ENCODE measurements around the gene CEP83.
A peak's percentile ranks its signal among the peaks of the same experiment; 100 is the strongest.

CEP83 gene

GRCh38 chr12:94269316-94269999 lies 190.2 kb downstream of the CEP83 start:
- peak; percentile 69 for ATAC-seq
- DNase-seq = no peak

DNA sequence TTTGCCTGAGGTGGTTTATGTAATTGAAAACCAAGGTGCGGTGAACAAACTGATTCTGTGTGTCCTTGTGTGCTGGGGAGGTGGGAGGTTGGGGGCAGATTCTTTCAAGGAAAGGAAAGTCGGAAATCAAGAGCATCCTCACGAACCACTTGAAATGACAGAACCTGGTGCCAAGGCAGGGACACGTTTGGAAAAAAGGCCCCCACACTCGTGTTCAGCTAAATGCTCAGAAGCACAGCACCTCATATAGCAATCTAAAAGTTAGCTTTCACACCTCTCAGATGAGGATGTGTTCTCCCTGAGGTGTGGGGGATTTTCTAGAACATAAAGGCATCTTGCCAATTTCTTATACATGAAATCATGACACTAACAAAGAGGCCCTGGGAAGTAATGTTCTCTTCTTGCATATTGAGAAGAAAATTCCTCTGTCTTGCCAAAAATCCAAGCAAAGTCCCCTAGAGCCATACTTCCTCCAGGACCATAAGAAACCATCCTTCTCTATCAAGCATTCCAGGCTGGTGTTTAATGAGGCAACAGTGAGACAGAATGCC lies 191.7 kb downstream of the CEP83 start:
- no peak for DNase-seq
- no peak for ATAC-seq

DNA sequence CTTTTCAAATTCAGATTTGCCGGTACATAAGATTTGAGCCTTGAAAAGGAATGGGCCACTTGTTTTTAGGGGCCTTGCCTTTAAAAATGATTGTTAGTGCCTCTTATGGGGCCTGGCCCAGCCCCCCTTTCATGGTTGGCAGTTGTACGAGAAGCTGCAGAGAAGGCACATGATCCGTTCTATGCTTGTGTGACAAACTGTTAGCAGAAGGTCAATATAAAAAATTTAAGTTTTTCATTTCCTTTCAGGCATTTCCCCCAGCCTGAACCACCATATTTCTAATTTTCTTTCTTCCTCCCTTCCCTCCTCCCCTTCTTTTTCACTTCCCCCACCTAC lies 192.2 kb downstream of the CEP83 start:
- DNase-seq (no peak), ATAC-seq (no peak)

DNA sequence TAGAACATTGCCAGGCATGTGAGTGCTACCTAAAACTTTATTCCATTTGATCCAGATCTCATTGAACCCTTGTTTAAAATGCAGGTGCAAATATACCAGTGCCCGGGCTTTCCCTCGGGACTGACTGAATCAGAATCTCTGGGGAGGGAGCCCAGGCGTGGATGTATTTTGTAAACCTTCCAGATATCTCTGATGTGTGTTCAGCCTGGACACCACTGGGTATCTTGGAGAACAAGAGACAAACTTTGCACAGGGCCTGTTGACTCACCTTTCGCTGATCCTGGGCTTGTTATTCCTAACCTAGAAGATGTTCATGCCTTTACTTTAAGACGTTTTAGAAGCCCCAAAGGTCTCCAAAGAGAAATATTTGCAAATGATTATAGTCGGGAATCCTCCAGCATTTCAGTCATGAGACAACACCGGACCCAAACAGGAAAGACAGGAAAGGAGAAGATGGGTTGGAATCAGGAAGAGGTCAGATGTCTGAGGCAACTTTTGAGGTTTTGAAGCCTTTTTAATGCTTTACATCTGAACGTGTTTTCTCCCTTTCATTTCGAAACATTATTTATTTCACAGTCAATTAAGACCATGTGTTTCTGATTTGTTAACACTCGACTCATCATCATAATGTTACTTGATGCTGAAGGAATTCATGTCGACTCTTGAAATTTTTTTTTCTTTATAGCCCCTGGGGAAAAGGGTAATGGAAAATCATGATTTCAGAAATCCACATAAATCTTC lies 192.7 kb downstream of the CEP83 start:
- DNase-seq (no peak), ATAC-seq (no peak)

GRCh38 chr12:94265966-94266745 lies 193.5 kb downstream of the CEP83 start:
- ATAC-seq (no peak), DNase-seq (no peak)

DNA sequence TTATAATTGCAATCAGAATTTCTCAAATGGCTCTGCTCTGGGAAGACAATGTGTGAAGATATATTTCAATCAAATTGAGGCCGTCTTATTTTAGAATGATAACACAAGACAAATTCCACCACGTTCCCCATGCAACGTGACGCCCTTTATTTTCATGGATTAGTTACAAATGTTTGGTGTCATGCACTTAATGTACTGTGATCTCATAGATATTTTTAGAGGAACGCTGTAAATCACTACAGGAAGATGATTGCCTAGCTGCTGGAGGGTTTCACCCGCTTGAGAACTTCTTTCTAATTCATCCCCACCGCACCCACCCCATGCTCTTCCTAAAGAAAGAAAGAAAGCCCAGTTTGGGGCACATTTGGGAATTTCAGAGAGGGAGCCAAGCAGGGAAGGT lies 194.1 kb downstream of the CEP83 start:
- DNase-seq = no peak
- ATAC-seq = no peak

DNA sequence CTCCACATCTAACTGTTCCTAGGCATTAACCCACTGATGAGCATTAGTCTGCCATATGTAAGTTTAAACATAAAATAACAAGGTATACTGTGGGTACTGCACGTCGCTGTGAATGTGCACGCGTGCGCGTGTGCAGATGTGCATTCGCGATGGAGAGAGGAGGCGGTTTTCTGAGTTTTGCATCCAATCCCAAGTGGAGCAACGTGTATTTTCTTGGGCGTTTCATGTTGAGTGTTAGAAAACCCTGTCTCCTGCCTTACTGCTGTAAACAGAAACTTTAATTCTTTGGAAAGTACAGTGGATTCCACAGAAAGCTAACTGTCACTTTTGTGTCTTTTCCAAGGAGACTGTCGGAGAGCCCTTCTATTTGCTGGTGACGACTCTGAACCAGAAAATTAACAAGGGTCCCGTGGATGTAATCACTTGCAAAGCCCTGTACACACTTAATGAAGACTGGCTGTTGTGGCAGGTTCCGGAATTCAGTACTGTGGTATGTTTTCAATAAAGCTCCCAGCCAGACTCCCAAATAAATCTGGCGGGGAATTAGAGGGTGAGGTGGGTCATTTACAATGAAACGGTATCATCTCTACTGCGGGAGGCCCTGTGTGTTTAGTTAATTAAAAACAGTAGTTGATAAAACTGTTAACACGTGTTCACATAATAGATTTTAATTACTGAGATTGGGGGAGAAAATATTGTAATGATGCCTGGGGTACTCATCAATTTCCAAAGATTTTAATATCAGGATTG lies 194.8 kb downstream of the CEP83 start:
- no peak for DNase-seq
- no peak for ATAC-seq

DNA sequence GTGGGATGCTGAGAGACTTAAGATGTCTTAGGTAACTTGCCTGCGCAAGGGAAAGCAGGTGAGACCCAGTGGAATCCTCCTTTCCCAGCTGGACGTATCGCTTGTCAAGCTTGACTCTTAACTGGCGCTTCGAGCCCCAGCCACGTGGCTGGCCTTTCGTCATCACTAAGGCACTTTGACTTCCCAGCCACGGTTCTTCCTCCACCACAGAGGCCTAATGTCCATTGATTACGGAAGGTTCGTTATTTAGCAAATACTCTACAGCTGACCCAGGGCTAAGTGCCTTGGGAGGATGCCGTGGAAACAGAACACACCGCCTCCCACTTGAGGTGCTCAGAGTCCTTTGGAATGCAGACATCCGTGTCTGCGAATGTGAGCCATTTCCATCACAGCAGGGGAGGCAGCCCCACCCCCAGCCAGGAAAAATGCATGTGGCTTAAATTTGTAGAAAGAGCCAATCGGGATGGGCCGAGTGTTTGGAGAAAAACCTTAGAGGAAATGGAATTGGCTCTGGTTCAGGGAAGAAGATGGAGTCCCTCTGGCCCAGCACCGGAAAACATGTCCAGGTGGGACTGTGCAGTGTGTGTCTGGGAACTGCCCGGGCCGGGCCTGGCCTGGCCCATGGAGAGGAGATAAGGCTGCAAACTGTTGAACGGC lies 195.6 kb downstream of the CEP83 start:
- ATAC-seq (no peak), DNase-seq (no peak)

DNA sequence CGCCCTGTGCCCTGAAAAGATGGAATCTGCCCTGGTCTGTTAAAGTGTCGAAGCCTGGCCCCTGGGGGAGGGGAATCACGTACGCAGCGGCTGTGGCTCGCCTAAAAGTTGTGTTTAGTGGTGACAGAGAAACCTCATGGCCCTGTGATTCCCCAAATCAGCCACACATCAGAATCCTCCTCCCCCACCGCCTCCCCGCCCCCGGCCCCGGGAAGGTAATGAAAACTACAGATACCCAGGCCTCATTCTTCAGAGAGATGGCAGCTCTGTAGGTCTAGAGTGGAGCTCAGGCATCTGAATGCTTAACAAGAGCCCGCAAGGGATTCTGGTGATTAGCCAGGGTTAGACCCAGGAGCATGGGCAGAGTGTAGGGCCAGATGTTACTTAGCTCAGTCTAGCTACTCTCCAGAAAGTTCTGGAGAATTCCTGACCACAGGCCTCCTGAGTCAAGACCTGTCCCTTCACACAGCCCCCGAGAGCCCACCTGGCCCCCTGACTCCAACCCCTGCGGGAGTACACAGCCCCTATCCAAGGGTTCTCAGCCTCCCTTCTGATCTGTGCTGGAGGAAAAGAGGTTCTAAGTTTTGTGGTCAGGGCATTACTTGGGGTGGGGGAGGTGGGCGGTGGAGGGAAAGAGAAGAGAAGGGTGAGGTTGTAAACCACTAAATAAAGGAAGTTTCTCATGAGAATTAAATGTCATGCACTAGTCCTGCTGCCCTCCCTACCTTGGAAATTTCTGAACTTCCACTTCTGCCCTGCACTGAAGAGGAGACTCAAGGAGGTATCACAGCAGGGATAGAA lies 196.5 kb downstream of the CEP83 start:
- ATAC-seq (peak; percentile 76), DNase-seq (peak; percentile 80)

- peak; percentile 77 for ATAC-seq
- DNase-seq = peak; percentile 80
Measured at GRCh38 chr12:94262228-94263010, 197.2 kb downstream of the CEP83 start.

- DNase-seq = no peak
- ATAC-seq = no peak
Measured at GRCh38 chr12:94261786-94262185, 197.9 kb downstream of the CEP83 start.

DNA sequence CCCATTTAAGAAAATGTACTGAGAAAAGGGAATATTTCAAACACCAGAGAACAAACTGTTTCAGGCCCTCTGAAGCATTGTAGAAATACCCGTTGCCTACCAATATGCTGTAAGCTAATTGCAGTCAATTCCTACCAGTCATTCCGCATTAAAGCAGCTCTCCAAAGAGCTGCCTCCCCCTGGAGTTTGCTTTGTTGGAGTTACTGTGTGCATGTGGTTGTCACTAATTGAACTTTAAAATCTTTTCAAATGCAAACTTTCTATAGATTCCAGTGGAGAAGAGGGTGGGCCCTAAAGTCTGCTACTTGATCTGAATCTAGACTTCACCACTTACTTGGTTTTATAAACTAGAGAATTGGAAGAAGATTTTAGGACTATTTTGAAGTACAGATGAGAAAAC lies 198.5 kb downstream of the CEP83 start:
- DNase-seq (no peak), ATAC-seq (no peak)

DNA sequence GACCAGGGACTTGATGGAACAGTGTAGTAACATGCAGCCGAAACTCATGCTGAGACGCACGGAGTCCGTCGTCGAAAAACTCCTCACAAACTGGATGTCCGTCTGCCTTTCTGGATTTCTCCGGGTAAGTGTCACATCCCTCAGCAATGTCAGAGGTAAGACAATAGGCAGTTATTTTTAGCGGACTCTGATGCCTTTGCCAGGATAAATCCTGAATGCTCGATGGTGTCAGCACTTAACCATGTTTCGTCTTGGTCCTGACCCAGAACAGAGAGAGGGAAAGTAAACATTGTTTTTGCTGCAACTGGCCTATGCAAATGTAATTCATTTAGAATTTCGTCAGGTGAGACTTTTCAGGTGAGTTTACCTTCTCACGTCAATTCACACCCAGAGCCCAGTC lies 198.9 kb downstream of the CEP83 start:
- no peak for ATAC-seq
- no peak for DNase-seq

DNA sequence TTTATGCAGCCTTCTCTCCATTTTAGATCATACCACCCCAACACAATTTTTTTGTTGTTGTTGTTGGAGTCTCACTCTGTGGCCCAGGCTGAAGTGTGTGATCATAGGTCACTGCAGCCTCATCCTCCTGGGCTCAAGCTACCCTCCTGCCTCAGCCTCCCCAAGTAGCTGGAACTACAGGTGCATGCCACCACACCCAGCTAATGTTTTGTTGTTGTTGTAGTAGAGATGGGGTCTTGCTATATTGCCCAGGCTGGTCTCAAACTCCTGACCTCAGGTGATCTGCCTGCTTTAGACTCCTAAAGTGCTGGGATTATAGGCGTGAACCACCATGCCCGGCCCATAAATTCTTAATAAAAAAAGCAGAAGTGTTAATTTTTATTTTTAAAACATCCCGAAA lies 199.7 kb downstream of the CEP83 start:
- no peak for DNase-seq
- no peak for ATAC-seq

DNA sequence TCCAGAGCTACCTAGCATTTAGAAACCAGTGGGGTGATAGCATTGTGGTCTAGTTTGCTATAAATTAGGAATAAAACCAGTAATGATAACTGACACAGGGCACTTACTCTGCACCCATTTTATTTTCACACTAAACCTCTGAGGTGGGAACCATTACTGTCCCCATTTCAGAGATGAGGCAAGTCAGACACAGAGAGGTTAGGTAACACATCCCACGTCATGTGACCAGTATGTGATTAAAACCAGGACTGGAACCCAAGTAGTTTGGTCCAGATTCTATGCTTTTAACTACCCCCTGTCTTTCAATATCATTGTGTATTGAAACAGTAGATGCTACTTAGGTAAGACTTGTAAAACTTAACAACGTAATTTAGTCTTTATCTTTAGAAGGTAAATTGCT lies 201.1 kb downstream of the CEP83 start:
- DNase-seq (no peak), ATAC-seq (no peak)
